GM12865 (cell line): ENCODE data around the gene SAMHD1.
"Not testable (repeated sequence)": the region's sequence is repeated elsewhere in the genome, so short reads cannot be mapped to it uniquely, and the experiment has no call there.

Source experiments
- DNase-seq: peaks from one replicate; pipeline ENCODE4 v3.0.0; 2010; ENCODE audit warnings: low read depth
- H3K4me3 ChIP-seq: 2 replicates; pipeline ENCODE4 v1.5.1; 2011; ENCODE audit warnings: mild to moderate bottlenecking, low read depth, low read length, control low read depth
- TF ChIP-seq, protein P1 (sequence below): IDR thresholded peaks from 2 replicates; pipeline ENCODE4 v1.5.1; 2011; ENCODE audit warnings: low read length, control low read depth, low read depth, inconsistent platforms; ENCODE audit not compliant: insufficient read depth; ENCODE audit errors: missing control alignments

Gene SAMHD1

GRCh38 chr20:36849333-36850065, 102.0 kb downstream of the SAMHD1 start:
- H3K4me3 ChIP-seq: no peak overlapping the region
- TF ChIP-seq, protein P1, sequence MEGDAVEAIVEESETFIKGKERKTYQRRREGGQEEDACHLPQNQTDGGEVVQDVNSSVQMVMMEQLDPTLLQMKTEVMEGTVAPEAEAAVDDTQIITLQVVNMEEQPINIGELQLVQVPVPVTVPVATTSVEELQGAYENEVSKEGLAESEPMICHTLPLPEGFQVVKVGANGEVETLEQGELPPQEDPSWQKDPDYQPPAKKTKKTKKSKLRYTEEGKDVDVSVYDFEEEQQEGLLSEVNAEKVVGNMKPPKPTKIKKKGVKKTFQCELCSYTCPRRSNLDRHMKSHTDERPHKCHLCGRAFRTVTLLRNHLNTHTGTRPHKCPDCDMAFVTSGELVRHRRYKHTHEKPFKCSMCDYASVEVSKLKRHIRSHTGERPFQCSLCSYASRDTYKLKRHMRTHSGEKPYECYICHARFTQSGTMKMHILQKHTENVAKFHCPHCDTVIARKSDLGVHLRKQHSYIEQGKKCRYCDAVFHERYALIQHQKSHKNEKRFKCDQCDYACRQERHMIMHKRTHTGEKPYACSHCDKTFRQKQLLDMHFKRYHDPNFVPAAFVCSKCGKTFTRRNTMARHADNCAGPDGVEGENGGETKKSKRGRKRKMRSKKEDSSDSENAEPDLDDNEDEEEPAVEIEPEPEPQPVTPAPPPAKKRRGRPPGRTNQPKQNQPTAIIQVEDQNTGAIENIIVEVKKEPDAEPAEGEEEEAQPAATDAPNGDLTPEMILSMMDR: no peak
- no peak for DNase-seq

- no peak overlapping the region for H3K4me3 ChIP-seq
- no peak for DNase-seq
- TF ChIP-seq, protein P1: no peak
Observed at GRCh38 chr20:36848677-36849076, 102.8 kb downstream of the SAMHD1 start.

- no peak for DNase-seq
- TF ChIP-seq, protein P1: no peak
- no peak overlapping the region for H3K4me3 ChIP-seq
Observed at GRCh38 chr20:36848078-36848660, 103.3 kb downstream of the SAMHD1 start.

GRCh38 chr20:36847710-36848040, 103.8 kb downstream of the SAMHD1 start:
- H3K4me3 ChIP-seq: no peak overlapping the region
- DNase-seq: no peak
- TF ChIP-seq, protein P1: no peak

- TF ChIP-seq, protein P1: no peak
- no peak for DNase-seq
- no peak overlapping the region for H3K4me3 ChIP-seq
Observed at GRCh38 chr20:36847009-36847709, 104.3 kb downstream of the SAMHD1 start.

DNA sequence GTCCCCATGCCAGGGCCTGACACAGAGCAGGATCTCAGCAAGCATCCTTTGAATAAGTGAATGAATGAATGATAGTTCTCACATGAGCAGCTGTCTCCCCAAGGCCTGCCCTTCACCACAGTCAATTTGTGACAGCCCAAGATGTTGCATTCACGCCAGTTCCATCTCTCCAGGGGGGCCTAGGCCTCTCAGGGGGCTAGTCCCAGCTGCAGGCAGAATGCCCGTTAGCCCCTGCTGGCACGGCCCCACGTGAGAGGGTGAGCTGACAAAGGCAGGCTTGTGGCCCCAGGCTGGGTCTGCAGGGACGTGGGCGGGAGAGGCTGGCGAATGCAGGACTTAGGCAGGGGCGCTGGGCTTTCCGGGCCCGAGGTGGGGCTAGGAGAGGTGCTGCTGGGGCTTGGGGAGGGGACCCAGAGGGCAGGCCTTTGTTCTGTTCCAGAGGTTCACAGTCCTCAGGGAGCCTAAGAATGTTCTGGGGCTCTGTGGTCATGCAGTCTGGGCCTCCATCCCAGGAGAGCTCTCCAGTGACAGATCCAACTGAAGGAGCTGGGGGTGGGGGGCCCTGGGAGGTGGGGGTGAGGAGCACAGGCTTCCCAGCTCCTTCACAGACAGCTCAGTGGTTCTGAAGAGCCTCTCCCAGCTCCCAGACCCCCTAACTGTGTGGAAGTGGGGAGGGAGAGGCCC, 106.1 kb downstream of the SAMHD1 start:
- peak overlapping the region; percentile 3 for H3K4me3 ChIP-seq
- TF ChIP-seq, protein P1: no peak
- no peak for DNase-seq

DNA sequence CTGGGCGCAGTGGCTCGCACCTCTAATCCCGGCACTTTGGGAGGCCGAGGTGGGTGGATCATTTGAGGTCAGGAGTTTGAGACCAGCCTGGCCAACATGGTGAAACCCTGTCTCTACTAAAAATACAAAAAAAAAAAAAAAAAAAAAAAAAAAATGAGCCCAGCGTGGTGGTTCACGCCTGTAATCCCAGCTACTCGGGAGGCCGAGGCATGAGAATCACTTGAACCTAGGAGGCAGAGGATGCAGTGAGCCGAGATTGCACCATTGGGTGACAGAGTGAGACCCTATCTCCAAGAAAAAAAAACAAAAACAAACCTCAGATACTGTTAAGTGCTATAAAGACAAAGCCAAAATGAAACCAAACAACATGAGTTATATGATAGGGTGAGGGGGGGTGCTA, 110.5 kb downstream of the SAMHD1 start:
- H3K4me3 ChIP-seq, DNase-seq: not testable (repeated sequence)
